ENCODE results near the gene PPARG.

DNA sequence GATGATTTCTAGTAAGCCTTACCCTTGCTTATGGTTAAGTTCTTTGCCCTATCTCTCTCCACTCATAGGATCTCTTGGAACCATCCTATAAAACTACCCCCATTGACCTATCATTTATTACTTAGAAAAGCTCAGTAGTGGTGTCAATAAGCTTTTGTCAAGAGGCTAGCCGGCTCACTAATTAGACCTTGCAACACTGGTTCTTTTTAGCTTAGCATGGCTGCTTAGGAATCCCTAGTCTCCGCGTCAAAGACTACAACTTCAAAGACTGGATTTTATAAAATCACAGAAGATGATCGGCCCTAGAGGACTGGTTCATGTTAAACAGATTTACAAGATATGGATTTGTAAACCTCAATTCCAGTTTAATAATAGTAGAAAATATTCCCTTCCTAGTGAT lies 7.6 kb downstream of the PPARG start:
- no peak for TF ChIP-seq POLR2A (IDR thresholded peaks at IDR 0.05; ENCODE audit: low read depth, low read length)
- TF ChIP-seq, protein P1, sequence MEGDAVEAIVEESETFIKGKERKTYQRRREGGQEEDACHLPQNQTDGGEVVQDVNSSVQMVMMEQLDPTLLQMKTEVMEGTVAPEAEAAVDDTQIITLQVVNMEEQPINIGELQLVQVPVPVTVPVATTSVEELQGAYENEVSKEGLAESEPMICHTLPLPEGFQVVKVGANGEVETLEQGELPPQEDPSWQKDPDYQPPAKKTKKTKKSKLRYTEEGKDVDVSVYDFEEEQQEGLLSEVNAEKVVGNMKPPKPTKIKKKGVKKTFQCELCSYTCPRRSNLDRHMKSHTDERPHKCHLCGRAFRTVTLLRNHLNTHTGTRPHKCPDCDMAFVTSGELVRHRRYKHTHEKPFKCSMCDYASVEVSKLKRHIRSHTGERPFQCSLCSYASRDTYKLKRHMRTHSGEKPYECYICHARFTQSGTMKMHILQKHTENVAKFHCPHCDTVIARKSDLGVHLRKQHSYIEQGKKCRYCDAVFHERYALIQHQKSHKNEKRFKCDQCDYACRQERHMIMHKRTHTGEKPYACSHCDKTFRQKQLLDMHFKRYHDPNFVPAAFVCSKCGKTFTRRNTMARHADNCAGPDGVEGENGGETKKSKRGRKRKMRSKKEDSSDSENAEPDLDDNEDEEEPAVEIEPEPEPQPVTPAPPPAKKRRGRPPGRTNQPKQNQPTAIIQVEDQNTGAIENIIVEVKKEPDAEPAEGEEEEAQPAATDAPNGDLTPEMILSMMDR (IDR thresholded peaks at IDR 0.05; ENCODE audit: extremely low read depth in 1 of 2, insufficient read depth in 1 of 2, low read depth in 1 of 2, low read length in 2 of 2), result no peak

Data from endothelial cell of umbilical vein (primary cell).